ENCODE data around the gene ATP1A3.
A peak's percentile ranks its signal among the peaks of the same experiment; 100 is the strongest.
"Not testable (repeated sequence)": the region's sequence is repeated elsewhere in the genome, so short reads cannot be mapped to it uniquely, and the experiment has no call there.

ATP1A3 gene
- 0 to 0.46 (median 0.19) reads per million in 4 donors for total RNA-seq

GRCh38 chr19:41993612-41994483 lies at the start of gene ATP1A3:
TSS of gene ATP1A3 (minus strand) at chr19:41994230. CDS start at chr19:41994076, 154 bp downstream.
- peak; percentile 28 to 66 (median 42) for DNase-seq

- no peak for DNase-seq
These were observed 48.6 kb upstream of the ATP1A3 start for GRCh38 chr19:42042455-42043170.

- DNase-seq = not testable (repeated sequence)
These were observed 46.5 kb upstream of the ATP1A3 start for GRCh38 chr19:42040491-42040890.

GRCh38 chr19:42040031-42040430 lies 46.0 kb upstream of the ATP1A3 start:
- DNase-seq = no peak

GRCh38 chr19:42038666-42039065 lies 44.6 kb upstream of the ATP1A3 start:
- DNase-seq = no peak

- DNase-seq = no peak
These were observed 43.6 kb upstream of the ATP1A3 start for GRCh38 chr19:42037649-42038048.

GRCh38 chr19:42034640-42035391 lies 40.8 kb upstream of the ATP1A3 start:
- peak; percentile 21 to 72 (median 54) for DNase-seq

GRCh38 chr19:42033413-42033812 lies 39.4 kb upstream of the ATP1A3 start:
- DNase-seq = no peak

GRCh38 chr19:42032431-42032830 lies 38.4 kb upstream of the ATP1A3 start:
- DNase-seq = no peak

- DNase-seq = no peak
These were observed 36.8 kb upstream of the ATP1A3 start for GRCh38 chr19:42030645-42031440.

GRCh38 chr19:42028304-42029216 lies 34.5 kb upstream of the ATP1A3 start:
- DNase-seq = peak in 1 of 5 donors; percentile 11

- DNase-seq = no peak
These were observed 30.6 kb upstream of the ATP1A3 start for GRCh38 chr19:42024622-42025111.

GRCh38 chr19:42023943-42024260 lies 29.9 kb upstream of the ATP1A3 start:
- DNase-seq = no peak

GRCh38 chr19:42023121-42023942 lies 29.3 kb upstream of the ATP1A3 start:
- DNase-seq = peak in 1 of 5 donors; percentile 21

- no peak for DNase-seq
These were observed 28.6 kb upstream of the ATP1A3 start for GRCh38 chr19:42022616-42023015.

- DNase-seq = no peak
These were observed 27.2 kb upstream of the ATP1A3 start for GRCh38 chr19:42021185-42021584.

- DNase-seq = no peak
These were observed 24.6 kb upstream of the ATP1A3 start for GRCh38 chr19:42018503-42019193.

- no peak for DNase-seq
These were observed 23.0 kb upstream of the ATP1A3 start for GRCh38 chr19:42017040-42017439.

GRCh38 chr19:42012747-42013146 lies 18.7 kb upstream of the ATP1A3 start:
- not testable (repeated sequence) for DNase-seq

All from T-helper 1 cell (primary cell).